Duodenal mucosa (tissue), 2 donors: ENCODE measurements around the gene TBX2.

ENCODE experiments used
- H3K27ac ChIP-seq: one replicate; pipeline ENCODE4 v1.7.0; 2013; ENCODE audit warnings: low read depth, low read length
- H3K27me3 ChIP-seq, 2 donors: one replicate each; pipeline ENCODE4 v1.7.0; 2013; ENCODE audit warnings: low read length in 2 of 2, control low read depth in 1 of 2; ENCODE audit not compliant: insufficient read depth in 2 of 2, control insufficient read depth in 1 of 2
- H3K36me3 ChIP-seq, 2 donors: one replicate each; pipeline ENCODE4 v1.7.0; 2013; ENCODE audit warnings: low read length in 2 of 2, control low read depth in 1 of 2; ENCODE audit not compliant: insufficient read depth in 2 of 2, control insufficient read depth in 1 of 2
- H3K4me1 ChIP-seq, 2 donors: one replicate each; pipeline ENCODE4 v1.7.0; 2013; ENCODE audit warnings: low read length in 2 of 2, control low read depth in 1 of 2; ENCODE audit not compliant: insufficient read depth in 2 of 2, control insufficient read depth in 1 of 2
- H3K4me3 ChIP-seq, 2 donors: one replicate each; pipeline ENCODE4 v1.7.0; 2013; ENCODE audit warnings: low read length in 2 of 2, low read depth in 1 of 2
- H3K9ac ChIP-seq, 2 donors: one replicate each; pipeline ENCODE4 v1.7.0; 2013; ENCODE audit warnings: low read length in 2 of 2, low read depth in 1 of 2
- H3K9me3 ChIP-seq, 2 donors: one replicate each; pipeline ENCODE4 v1.7.0; 2013; ENCODE audit warnings: low read length in 2 of 2, control low read depth in 1 of 2; ENCODE audit not compliant: control insufficient read depth in 1 of 2

TBX2 gene

DNA sequence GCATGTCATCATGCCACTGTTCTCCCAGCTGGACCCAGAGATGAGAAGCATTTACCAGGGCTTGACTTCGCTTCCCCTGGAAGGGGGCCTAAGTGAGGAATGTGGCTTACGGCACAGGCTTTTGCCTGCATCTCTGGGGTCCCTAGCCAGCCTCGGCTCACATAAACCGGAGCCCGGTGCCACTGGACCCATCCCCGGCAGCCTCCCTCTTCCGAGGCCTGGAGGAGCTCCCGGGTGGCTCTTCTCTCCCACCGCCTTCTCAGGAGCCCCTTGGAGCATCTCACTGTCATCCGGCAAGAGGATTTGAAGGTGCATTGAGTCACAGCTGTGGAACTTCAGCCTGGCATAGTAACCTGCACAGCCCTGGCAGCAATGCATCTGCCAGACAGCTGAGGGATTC lies 29.9 kb upstream of the TBX2 start:
- H3K9me3 ChIP-seq: no peaks in the 10 kb centered on the region
- no peaks in the 10 kb centered on the region for H3K36me3 ChIP-seq
- H3K27ac ChIP-seq: no peak overlapping the region
- no peak overlapping the region for H3K4me3 ChIP-seq
- H3K4me1 ChIP-seq: peaks cover 0 to 4% of the 10 kb centered on the region in 2 donors
- no peaks in the 10 kb centered on the region for H3K27me3 ChIP-seq
- H3K9ac ChIP-seq: no peak overlapping the region

DNA sequence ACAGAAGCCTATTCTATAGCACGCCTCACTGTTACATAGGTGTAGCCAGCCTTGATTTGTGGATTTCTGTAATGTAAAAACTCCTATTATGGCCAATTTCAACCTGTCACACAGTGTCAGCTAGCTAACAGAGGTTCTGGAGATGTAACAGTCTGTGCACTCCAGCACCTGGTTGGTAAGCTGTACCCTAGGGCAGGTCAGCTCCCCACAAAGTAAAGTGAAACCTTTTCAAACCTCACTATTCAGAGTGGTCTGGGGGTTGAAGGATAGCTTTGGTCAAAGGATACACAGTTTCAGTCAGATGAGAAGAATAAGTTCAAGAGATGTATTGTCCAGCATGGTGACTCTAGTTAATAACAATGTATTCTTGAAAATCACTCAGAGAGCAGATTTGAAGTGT lies 28.5 kb upstream of the TBX2 start:
- no peak overlapping the region for H3K27ac ChIP-seq
- no peak overlapping the region for H3K4me3 ChIP-seq
- H3K9ac ChIP-seq: no peak overlapping the region
- H3K27me3 ChIP-seq: no peaks in the 10 kb centered on the region
- H3K36me3 ChIP-seq: no peaks in the 10 kb centered on the region
- H3K9me3 ChIP-seq: no peaks in the 10 kb centered on the region
- H3K4me1 ChIP-seq: peaks cover 0 to 4% of the 10 kb centered on the region in 2 donors

DNA sequence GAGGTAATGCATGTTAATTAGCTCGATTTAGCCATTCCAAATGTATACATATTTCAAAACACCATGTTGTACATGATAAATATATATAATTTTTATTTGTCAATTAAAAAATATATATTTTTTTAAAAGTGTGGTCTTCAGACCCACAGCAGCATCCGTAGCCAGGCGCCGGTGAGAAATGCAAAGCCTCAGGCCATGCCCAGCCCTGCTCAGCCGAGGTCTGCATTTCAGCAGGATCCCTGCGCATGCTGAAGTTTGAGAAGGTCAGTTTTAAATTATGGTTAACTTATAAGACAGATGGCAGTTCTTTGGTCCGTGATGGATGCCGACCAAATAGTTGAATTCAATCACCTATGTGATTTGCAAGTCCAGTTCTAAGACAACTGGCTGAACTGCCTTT lies 28.0 kb upstream of the TBX2 start:
- Histone ChIP-seq H3K9ac (no peak overlapping the region), H3K27ac (no peak overlapping the region), H3K4me3 (no peak overlapping the region), H3K4me1 (peaks cover 0 to 4% of the 10 kb centered on the region in 2 donors), H3K9me3 (no peaks in the 10 kb centered on the region), H3K27me3 (no peaks in the 10 kb centered on the region), H3K36me3 (no peaks in the 10 kb centered on the region)

DNA sequence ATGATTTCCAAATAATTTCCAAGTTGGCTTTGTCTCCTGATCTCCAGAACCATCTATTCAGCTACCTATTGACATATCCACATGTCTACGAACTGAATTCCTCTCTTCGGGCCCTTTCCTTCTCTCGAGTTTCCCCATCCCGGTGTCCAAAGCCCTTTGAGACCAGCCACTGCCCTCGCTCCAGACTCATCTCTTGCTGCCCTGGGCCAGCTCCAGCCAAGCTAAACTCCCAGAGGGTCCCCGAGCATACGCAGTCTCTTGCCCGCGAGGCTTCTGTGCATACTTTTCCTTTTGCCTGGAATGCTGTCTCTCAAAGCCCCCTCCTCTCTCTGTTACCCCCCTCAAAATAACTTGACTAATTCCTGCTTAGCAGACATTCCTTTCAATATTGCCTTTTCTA lies 27.2 kb upstream of the TBX2 start:
- H3K27me3 ChIP-seq: no peaks in the 10 kb centered on the region
- H3K36me3 ChIP-seq: no peaks in the 10 kb centered on the region
- no peak overlapping the region for H3K9ac ChIP-seq
- no peak overlapping the region for H3K27ac ChIP-seq
- H3K9me3 ChIP-seq: no peaks in the 10 kb centered on the region
- H3K4me3 ChIP-seq: no peak overlapping the region
- H3K4me1 ChIP-seq: no peaks in the 10 kb centered on the region

DNA sequence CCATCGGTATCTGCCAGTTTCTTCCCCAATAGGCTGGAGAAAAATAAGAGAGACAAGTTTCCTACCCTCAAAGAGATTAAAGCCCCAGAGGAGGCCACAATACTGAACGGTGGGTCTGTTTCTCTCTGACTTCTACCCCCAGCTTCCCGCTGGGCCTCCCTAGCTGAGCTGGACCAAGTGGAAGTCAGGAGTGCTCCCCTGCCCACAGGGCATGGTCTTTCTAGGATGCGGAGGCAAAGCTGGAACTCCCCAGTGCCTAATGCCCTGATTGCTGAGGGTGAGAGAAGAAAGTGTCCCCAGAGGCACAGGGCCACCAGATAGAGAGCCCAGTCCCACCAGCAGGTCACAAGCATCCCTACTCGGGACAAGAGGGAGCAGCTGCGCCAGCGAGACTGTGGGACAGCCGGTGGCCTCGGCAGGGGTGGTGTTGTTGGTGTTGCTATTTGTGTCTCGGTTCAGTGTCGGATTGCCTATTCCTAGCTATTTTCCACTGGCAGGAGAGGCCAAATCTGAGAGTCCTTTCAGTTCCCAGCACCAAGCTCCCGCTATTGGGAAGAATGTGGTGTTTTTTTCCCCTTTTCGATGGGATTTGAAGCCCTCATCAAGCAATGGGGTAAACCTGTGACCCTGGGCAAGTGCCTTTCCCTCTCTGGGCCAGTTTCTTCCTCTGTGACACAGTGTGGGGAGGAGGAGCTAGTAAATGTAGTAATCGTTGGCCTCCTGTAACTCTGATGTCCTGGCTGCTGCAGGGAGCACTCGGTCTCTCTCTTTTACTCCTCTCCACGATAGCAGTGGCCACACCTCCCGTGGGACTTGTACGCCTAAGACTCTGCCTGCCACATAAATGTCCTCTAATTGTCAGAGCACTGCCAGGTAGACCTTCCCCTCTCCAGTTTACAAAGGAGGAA lies 22.5 kb upstream of the TBX2 start:
- H3K27ac ChIP-seq: no peak overlapping the region
- no peaks in the 10 kb centered on the region for H3K4me1 ChIP-seq
- no peak overlapping the region for H3K4me3 ChIP-seq
- H3K9me3 ChIP-seq: no peaks in the 10 kb centered on the region
- H3K9ac ChIP-seq: no peak overlapping the region
- H3K27me3 ChIP-seq: no peaks in the 10 kb centered on the region
- no peaks in the 10 kb centered on the region for H3K36me3 ChIP-seq

DNA sequence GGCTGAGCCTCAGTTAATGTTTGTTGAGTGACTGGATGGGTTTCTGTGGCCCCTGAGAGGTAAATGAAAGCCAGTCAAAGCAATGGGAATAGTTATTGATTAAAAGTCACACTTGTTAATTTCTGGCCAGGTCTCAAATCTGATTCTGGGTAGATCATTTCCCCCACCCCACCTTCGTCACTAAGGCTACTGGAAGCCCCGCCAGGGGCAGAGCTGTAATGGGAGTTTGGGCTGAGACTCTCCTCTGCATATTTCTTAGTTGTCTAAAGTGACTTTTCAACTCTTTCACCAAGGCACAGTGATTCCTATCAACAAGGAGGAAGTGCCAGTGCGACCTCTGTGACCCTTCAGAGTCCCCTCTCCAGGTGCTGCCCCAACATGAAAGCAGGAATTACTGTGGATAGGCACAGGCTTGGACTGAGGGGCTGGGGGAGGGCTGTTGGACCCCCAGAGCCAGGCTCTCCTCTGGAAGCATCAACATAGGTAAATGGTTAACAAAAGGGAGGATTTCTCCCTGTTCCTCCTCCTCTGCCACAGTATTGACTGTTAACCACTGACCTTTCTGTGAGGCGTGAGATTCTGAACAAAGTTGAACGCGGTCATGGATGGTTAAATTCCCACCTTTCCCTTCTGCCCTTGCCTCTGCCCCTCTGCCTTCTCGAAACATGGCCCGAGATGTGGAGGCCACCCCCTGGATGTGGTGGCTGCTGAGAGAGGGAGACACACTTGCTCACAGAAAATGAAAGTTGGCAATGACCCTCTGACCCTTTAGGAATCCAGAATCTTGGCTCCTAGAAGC lies 20.8 kb upstream of the TBX2 start:
- Histone ChIP-seq H3K36me3 (no peaks in the 10 kb centered on the region), H3K9ac (no peak overlapping the region), H3K27ac (no peak overlapping the region), H3K4me3 (no peak overlapping the region), H3K9me3 (no peaks in the 10 kb centered on the region), H3K4me1 (no peaks in the 10 kb centered on the region), H3K27me3 (no peaks in the 10 kb centered on the region)

DNA sequence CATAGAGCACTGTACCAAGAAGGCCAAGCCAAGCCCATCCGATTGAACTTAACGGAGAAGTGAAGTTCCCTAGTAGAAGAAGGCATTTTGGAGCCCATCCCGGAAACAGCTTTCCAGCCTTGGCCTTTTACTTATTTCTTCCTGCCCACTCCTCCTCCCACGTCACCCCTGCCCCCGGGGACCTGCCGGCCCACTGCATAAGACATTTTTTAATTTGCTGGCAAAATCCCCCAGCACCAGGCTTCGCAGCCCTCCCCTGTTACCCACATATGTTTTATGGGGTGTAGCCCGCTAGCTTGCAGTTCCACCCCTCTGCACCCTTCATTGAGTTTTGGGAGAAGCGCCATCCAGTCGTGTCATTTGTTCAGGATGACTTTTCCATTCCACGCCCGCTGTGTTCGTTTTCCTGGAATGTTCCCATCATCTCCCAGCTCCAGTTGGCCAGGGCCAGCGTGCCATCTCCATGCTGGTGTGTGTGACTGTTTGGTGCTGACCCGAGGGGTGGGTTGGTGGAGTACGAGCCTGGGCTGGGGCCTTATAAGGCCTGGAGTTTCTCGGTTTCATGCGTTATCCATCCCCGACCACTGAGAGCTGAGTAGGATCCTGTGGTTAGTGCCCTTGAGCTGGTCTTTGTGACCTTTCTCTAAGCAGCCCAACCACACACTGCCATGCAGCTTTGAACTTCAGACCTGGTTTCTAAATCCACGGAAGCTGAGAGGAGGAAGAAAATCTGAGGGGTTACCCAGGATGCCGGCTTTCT lies 20.0 kb upstream of the TBX2 start:
- H3K4me1 ChIP-seq: no peaks in the 10 kb centered on the region
- H3K9me3 ChIP-seq: no peaks in the 10 kb centered on the region
- no peaks in the 10 kb centered on the region for H3K36me3 ChIP-seq
- H3K9ac ChIP-seq: no peak overlapping the region
- H3K27me3 ChIP-seq: no peaks in the 10 kb centered on the region
- no peak overlapping the region for H3K4me3 ChIP-seq
- H3K27ac ChIP-seq: no peak overlapping the region

DNA sequence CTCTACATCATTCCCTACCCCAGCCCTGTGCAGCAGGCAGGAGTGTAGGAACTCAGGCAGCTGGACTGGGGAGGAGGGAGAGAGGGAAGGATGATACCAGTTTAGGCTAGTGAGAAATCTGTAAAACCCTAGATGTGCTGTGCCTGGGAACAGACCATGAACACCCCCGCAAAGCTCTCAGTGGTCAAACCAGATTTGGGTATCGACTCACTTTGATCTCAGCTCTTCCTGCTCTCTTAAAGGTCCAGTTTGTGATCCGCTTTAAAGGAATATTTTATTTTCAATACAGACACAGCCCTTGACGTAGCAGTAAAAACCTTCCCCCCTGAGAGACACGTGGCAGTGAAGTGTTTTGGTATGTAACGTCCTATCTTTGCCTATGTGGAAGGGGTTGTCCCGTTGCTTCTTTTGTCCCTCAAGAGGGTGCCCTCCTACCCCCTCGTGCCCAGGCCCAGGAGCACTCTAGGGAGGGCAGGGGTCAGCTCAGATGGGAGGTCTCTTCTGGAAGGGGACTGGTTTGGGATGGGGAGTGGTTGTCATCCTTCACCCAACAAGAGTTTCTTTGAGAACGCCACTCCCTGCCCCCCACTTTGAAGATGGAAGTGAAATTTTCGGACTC lies 19.3 kb upstream of the TBX2 start:
- H3K27ac ChIP-seq: no peak overlapping the region

DNA sequence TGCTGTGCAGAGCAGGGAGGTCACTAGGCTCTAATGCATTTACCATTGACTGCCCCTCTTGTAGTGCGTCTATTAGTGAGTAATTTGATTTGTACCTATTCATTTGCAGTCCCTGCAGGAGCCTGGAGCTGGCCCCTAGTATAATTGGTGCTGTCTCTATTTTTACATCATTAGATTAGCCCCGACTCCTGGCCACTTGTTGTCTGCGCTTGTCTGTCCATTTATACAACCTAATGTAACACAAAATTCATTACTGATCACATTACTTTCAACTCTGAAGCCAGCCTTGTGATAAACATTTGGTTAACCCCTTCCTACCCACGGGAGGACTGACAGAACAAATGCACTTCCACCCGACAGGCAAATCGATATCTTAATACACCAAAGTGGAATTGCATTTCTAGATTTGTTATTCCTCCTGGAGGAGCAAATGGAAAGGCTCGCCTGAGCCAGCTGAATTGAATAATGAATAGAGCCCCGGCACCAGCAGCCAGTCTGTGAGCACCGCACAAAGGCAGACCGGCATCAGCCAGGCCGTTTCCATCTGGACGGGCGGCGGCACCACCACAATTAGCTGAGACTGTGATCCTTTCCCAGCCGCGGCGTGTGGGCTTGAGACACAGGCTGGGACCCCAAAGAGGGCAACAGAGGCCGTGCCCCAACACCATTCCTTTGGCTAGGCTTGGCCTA lies 18.7 kb upstream of the TBX2 start:
- H3K9me3 ChIP-seq: no peaks in the 10 kb centered on the region
- no peak overlapping the region for H3K4me3 ChIP-seq
- no peaks in the 10 kb centered on the region for H3K27me3 ChIP-seq
- no peak overlapping the region for H3K27ac ChIP-seq
- no peak overlapping the region for H3K9ac ChIP-seq
- no peaks in the 10 kb centered on the region for H3K4me1 ChIP-seq
- no peaks in the 10 kb centered on the region for H3K36me3 ChIP-seq

More for the DNA sequence above, 19.3 kb upstream of the TBX2 start:
- H3K4me3 ChIP-seq: no peak overlapping the region
- no peak overlapping the region for H3K9ac ChIP-seq
- H3K9me3 ChIP-seq: no peaks in the 10 kb centered on the region
- no peaks in the 10 kb centered on the region for H3K27me3 ChIP-seq
- H3K36me3 ChIP-seq: no peaks in the 10 kb centered on the region
- H3K4me1 ChIP-seq: no peaks in the 10 kb centered on the region
